Measurements from ENCODE around the gene PROP1.
"Not testable (repeated sequence)": the region's sequence is repeated elsewhere in the genome, so short reads cannot be mapped to it uniquely, and the experiment has no call there.

PROP1 gene

DNA sequence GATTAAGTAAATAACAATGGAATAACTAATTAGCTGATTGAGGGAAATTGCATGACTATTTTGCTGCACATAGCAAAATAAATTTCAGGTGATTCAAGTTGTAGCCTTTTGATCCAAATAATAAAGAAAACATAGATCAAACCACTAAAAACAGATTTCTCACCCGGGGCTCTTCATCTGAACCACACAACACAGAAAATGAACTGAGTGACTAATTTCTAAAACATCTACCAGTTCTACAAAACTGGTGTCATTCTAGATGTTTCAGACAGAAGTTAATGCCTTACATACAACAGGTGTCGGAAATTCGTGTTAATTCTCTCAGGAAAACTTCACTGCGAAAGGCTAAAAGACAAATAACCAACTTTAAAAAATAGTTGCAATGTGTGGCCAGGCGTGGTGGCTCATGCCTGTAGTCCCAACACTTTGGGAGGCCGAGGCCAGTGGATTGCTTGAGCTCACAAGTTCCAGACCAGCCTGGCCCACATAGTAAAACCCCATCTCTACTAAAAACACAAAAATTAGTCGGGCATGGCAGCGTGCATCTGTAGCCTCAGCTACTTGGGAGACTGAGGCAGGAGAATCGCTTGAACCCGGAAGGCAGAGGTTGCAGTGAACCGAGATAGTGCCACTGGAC lies 6.9 kb downstream of the PROP1 start:
- no peak for FAIRE-seq
- no peak for TF ChIP-seq POLR2A (IDR thresholded peaks at IDR 0.05; ENCODE audit: low read depth, low read length)
- no peak for DNase-seq (ENCODE audit: insufficient read length, low spot score)

DNA sequence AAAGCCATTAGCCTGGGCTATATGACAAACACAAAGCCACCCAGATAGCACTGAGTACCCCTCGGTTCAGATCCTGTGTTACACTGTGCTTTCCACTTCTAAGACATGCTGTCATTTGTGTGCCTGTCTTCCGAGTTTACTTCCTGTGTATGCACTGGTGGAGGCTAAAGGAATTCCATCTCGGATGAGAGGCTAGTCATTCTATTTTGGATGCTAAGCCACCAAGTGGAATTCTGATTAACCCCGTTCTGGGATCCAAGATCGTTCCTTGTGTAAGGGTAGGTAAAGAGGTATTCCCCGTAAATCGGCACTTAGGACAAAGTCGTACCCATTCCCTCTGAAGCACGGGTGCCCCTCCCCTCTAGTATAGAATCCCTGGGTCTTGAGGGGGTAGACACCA lies 8.7 kb downstream of the PROP1 start:
- no peak for TF ChIP-seq POLR2A (IDR thresholded peaks at IDR 0.05; ENCODE audit: low read depth, low read length)
- no peak for DNase-seq (ENCODE audit: insufficient read length, low spot score)
- no peak for FAIRE-seq

DNA sequence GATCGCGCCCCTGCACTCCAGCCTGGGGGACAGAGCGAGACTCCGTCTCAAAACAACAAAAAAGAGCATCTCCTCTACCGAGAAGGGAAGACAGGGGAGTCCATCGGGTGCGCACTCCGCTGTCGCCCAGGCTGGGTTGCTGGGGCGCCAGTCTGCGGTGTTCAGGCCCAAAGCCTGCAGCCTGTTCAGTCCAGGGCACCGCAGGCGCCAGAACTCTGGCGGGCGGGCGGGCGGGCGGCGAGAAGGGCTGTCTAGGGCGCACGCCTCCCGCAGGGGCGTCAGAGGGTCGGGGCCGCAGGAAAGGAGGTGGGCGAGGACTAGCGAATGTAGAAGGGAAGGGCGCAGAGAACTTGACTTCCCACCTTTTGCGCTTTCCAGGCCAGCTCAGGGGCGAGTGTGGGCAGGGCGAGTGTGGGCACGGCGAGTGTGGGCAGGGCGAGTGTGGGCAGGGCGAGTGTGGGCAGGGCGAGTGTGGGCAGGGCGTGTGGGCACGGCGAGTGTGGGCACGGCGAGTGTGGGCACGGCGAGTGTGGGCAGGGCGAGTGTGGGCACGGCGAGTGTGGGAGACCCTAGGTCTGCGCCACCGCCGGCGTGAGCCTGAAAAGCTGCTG lies 10.5 kb downstream of the PROP1 start:
- FAIRE-seq: no peak
- TF ChIP-seq POLR2A (IDR thresholded peaks at IDR 0.05; ENCODE audit: low read depth, low read length): no peak
- no peak for DNase-seq (ENCODE audit: insufficient read length, low spot score)

DNA sequence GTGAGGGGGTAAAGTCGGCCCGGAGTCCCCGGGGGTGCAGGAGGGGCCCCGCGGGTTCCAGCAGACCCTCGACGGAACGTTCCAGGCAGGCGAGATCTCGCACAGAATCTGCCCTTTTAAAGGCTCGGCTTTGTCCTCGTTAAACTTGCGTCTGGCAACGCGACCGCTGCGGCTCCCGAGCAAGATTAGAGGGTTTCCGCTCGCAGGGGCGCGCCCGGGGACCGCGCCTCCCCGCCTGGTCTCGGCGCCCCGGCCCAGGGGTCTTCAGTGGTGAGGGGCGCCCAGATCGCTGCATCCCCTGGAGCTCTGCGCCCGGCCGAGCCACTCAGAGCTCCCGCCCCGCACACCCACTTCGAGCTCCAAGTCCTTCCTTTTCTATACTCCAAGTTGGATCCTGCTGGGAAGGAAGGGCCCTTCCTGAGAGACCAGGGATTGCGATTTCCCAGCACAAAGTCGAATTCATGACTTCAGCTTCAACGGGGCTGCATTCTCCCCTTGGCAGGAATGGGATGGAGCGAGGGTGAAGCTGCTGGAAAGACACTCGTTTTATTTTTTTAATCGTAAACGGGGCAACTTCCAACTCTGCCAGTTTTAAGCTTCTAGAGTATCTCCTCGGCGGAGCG lies 11.3 kb downstream of the PROP1 start:
- no peak for DNase-seq (ENCODE audit: insufficient read length, low spot score)
- TF ChIP-seq POLR2A (IDR thresholded peaks at IDR 0.05; ENCODE audit: low read depth, low read length): no peak
- no peak for FAIRE-seq

DNA sequence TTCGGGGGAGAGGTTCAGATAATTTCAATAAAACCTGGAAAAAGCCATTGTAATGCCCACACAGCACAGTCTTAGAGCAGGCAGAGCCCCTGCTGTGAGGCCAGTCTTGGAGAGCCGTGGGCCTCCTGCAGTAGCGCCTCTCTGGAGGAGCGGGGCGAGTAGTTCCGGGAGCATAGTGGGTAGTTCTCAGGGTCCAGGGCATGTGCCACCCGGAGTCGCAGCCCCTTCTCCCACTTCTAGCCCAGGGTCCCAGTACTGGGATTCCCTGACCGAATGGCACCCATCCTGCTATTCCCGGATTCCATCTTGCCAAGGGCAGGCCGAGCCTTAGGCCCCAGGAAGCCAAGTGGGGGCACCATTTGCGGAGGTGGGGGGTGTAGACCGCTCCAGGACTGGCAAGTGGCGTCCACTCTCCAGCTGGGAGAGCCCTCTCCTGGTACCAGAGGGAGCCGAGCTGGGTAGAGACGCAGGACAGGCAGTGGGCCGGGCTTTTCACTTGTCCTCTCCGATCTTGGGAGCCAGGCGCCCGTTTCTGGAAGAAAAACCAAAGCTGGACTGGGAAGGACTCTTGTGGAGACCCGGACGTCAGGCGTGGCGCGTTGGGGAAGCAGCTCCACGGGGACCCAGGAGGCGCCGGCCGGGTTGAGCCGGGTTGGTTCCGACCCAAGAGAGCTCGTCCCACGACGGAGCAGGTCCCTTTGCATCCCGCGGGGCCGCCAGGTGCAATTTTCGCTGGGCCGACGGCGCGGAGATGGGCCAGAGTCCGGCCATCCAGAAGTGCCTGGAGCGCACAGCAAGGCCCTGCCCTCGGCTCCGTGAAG lies 12.1 kb downstream of the PROP1 start:
- FAIRE-seq (no peak), DNase-seq (ENCODE audit: insufficient read length, low spot score) (no peak)
- TF ChIP-seq POLR2A (IDR thresholded peaks at IDR 0.05; ENCODE audit: low read depth, low read length): no peak

DNA sequence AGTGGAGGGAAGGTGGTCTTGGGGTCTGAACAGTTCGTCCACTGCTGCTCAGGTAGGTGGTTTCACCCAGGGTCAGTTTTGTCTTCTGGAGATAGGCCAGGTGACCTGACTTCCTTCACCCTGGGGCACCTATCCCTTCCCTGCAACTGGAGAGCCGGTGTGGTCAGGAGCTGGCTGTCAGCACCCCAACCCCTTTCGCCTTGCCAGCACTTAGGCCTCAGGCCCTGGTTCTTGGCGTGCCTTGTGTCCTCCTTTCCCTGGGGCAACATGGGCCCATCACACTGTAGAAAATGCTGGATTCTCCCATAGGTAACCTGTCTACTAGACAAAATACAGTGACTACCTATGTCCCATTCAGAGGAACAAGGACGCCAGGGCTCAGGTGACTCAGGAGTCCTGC lies 13.1 kb downstream of the PROP1 start:
- DNase-seq (ENCODE audit: insufficient read length, low spot score) (no peak), FAIRE-seq (no peak)
- TF ChIP-seq POLR2A (IDR thresholded peaks at IDR 0.05; ENCODE audit: low read depth, low read length): no peak

DNA sequence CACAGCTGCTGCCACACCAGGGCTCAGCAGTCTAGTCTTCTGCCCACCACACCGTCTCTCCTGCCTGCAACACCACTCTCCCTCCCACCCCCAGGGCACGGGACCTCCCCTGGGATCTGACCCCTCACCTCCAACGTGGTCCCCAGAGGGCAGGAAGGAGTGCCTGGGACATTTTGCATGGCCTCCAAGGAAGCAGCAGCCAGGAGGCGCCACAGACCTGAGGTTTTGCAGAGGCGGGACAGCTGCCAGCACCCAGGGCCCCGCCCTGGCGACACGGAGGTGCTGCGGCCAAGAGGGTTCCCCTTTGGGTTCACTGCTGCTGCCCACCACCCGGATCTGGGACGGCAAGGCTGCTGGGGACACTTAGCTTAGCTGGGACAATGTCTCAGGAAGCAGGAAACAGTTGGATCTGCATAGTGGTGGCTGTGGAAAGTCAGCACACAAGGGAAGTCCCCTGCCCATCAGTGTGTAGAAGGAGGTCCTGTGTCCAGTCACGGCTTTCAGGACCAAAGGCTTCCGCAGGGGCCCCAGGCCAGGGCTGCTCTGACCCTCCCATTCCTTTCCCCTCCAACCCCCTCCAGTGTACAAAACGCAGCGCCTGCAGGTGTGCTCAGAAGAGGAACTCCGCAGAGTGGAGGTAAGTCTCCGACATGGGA lies 13.8 kb downstream of the PROP1 start:
- no peak for TF ChIP-seq POLR2A (IDR thresholded peaks at IDR 0.05; ENCODE audit: low read depth, low read length)
- DNase-seq (ENCODE audit: insufficient read length, low spot score) (peak; percentile 39), FAIRE-seq (no peak)

DNA sequence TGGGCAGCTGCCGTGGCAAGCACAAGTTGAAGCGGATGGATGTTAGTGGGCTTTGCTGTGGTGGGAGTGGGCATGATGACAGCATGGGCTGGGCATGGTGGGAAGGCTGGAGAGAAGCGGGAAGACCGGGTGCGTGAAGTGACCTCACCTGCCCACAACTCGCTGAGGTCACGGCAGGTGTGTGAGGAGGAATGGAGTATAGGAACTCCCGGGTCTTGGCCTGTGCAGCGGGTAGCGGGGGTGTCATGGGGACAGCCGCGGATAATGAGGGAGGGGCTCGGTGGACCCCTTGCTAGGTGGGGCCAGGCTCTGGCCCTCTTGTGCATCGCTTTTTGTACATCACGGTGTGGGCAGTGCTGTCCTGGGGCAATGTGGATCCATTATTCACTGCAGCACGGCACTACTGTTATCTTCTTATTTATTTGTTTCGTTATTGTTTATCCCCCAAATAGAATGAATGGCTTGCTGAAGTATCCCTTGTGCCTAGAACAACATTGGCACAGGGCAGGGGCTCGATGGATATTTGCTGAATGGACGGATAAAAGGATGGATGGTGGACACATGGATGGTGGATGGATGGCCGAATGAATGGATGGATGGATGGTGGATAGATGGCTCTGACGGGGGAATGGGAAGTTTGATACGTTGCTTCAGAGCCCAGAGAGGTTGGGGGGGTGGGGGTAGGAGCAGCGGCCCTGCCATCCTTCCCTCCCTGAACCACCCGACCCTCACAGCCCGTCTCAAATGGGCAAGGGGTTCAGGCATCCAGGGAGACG lies 14.6 kb downstream of the PROP1 start:
- TF ChIP-seq POLR2A (IDR thresholded peaks at IDR 0.05; ENCODE audit: low read depth, low read length): no peak
- no peak for DNase-seq (ENCODE audit: insufficient read length, low spot score)
- no peak for FAIRE-seq

DNA sequence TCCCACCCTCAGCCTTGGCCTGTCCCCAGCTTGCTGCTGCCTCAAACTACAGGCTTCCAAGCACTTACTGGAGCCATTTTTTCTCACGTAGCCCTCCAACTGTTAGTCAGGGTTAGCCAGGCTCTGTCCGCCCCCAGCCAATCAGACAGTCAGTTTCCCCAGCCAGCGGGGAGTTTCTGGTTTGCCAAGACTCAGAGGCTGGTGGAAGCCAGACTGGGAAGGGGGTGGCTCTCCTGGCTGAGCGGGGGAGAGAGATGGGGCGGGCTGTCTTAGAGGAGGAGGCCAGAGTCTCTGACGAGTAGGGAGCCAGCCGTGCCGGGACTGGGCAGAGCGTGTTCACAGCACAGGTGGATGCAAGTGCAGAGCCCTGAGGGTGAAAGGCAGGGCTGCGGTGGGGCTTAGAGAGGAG lies 15.3 kb downstream of the PROP1 start:
- DNase-seq (ENCODE audit: insufficient read length, low spot score) (no peak), FAIRE-seq (no peak)
- no peak for TF ChIP-seq POLR2A (IDR thresholded peaks at IDR 0.05; ENCODE audit: low read depth, low read length)

DNA sequence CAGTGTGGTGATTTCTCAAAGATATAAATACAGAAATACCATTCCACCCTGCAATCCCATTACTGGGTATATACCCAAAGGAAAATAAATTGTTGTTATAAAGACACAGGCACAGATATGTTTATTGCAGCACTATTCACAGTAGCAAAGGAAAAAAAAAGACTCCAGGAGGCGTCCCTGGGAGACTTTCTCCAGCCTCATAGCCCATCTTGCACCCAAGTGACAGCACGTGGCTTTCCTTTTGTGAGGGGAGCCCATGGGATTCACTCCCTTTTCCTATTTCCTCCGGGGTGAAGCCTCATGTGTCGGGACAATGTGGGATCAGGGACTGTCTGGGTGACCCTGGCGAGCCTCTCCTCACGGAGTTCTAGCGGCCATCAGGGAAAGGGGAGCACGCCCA lies 18.4 kb downstream of the PROP1 start:
- not testable (repeated sequence) for FAIRE-seq; DNase-seq (ENCODE audit: insufficient read length, low spot score)

DNA sequence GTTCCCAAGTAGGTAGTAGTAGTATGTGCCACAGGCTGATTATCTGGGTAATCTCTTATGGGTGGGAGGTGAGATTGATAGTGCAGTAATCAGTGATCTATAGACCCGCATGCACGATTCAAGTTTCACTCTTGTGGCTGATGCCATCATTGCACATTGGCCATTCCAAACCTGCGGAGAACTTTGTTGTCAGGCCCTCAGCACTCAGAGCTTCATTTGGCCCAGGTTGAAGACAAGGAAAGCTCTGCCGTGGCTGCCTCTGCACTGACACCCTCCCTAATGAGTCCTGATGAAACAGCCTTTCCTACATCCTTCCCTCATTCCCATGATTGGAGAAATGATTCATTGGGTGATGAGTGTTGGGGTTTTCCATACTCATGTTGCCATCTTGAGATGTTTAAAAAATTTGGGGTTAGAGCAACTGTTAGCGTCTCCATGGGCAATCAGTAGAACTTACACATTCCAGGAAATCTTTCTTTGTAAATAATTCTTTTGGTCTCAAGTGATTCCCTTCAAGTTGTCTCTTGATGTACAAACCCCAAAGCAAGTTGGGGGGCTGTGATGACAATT lies 22.9 kb downstream of the PROP1 start:
- FAIRE-seq (no peak), DNase-seq (ENCODE audit: insufficient read length, low spot score) (no peak)

DNA sequence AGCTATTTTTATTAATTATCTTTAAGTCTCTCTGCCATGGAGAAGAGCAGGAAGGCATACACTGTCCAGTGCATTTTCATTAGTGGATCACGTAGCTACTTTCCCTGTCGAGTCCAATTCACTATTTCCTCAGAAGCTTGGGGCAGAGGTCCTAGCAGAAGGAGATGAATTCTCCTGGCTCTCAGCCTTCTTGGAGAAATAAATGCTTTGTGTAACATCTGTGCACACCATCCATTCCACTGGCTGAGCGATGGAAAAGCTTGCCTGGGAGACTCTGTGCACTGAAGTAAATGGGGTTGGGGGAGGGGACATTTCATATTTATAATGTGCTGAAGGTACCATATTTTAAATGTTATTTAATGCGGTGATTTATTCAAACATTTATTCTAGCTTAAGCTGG lies 23.4 kb downstream of the PROP1 start:
- no peak for TF ChIP-seq POLR2A (IDR thresholded peaks at IDR 0.05; ENCODE audit: low read depth, low read length)
- DNase-seq (ENCODE audit: insufficient read length, low spot score) (no peak), FAIRE-seq (no peak)

More for the DNA sequence above, 22.9 kb downstream of the PROP1 start:
- TF ChIP-seq POLR2A (IDR thresholded peaks at IDR 0.05; ENCODE audit: low read depth, low read length): no peak

DNA sequence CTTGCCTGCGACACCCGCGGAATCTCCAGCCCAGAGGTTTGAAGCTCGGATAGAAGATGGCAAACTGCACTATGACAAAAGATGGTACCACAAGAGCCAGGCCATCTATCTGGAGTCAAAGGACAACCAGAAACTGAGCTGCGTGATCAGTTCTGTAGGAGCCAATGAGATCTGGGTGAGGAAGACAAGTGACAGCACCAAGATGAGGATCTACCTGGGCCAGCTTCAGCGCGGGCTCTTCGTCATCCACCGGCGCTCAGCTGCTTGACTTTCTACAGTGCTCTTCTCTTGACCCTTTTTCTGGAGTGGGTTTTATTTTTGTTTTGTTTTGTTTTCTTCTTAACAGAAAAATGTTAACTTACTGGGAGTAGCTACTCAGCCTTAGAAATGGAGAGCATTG lies 24.0 kb downstream of the PROP1 start:
- FAIRE-seq; DNase-seq (ENCODE audit: insufficient read length, low spot score): not testable (repeated sequence)

All from H54 (cell line).